HL-60 (cell line): Measurements from ENCODE around the gene MOCOS.

Experiments
- CTCF ChIP-seq: IDR thresholded peaks from one replicate; pipeline ENCODE4 v1.5.1; 2011; ENCODE audit warnings: low read length, control low read depth, inconsistent platforms; ENCODE audit not compliant: insufficient read depth
- GABPA ChIP-seq: IDR thresholded peaks from 2 replicates; pipeline ENCODE4 v1.6.1; 2012; ENCODE audit warnings: low read depth
- POLR2AphosphoS5 ChIP-seq: IDR thresholded peaks from 2 replicates; pipeline ENCODE4 v1.6.1; 2012; ENCODE audit warnings: low read depth
- REST ChIP-seq: IDR thresholded peaks from 2 replicates; pipeline ENCODE4 v1.6.1; 2012; ENCODE audit warnings: low read depth; ENCODE audit not compliant: insufficient replicate concordance

GRCh38 chr18:36312806-36313395 is 125.6 kb downstream of the MOCOS start:
- TF ChIP-seq CTCF (no peak), REST (no peak), POLR2AphosphoS5 (no peak), GABPA (no peak)
